GM19438 (cell line): ENCODE measurements around the gene EYS.
"Not testable (repeated sequence)": the region's sequence is repeated elsewhere in the genome, so short reads cannot be mapped to it uniquely, and the experiment has no call there.

Experiments used
- ATAC-seq: cut with Tn5 transposase; IDR thresholded peaks from one replicate; pipeline ENCODE4 v1.9.1; 2021; ENCODE audit warnings: low read depth; ENCODE audit not compliant: unreplicated experiment

EYS gene

GRCh38 chr6:63739094-63739687 is 1967.8 kb downstream of the EYS start:
- ATAC-seq = no peak

- not testable (repeated sequence) for ATAC-seq
Measured at GRCh38 chr6:63738190-63738589, 1968.8 kb downstream of the EYS start.

DNA sequence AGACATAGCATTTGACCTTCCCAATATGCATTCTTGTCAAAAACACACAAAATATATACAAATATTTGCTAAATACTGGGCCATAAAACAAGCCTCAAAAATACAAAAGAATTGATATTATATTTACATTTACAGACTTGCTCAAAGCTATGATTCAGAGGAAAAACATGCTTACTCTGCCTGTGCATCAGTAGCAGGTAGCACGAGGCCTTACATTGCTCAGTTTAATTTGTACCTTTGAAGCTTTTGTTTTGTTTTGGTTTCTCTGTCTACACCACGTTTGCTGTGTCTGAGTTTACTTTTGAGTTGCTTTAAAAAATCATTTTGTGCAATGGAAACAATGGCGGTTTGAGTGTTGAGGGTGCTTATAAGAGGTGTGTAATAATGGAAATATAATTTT is 1972.1 kb downstream of the EYS start:
- ATAC-seq = no peak

- no peak for ATAC-seq
Measured at GRCh38 chr6:63732336-63732735, 1974.7 kb downstream of the EYS start.

GRCh38 chr6:63731930-63732329 is 1975.1 kb downstream of the EYS start:
- no peak for ATAC-seq

DNA sequence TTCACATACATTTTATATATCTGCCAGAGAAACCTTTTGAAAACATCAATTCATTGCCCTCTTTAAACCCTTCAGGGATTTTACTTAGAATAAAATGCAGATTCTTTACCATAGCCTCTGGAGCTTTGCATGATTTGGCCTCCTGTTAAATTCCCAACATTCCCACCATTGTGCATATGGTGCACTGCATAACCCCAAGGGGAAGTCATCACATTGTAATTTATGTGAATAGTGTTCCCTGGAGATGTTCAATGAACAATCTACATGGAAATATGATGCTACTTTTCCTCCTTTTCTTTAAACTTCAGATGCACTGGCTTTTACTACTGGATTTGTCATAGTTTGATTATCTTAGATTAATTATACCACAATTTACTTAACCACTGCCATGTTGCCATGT is 1976.7 kb downstream of the EYS start:
- ATAC-seq = no peak

GRCh38 chr6:63724721-63725120 is 1982.3 kb downstream of the EYS start:
- no peak for ATAC-seq

DNA sequence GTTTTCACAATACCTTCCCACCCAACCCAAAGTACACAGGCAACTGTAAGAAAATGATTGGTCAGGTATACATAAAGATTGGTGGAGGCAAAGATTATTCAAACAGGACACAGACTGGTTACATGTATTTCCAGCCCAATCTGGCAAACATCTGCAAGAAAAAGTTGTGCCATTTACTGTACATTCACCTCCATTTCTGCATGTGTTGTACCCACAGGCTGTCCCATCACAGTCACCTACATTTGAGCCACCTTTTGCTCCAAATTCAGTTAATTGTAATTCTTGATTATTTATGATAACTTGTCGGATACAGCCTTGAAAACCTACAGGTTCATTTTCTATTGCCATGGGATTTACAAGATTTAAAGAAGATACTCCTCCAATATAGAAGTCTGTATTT is 1985.8 kb downstream of the EYS start:
- no peak for ATAC-seq

DNA sequence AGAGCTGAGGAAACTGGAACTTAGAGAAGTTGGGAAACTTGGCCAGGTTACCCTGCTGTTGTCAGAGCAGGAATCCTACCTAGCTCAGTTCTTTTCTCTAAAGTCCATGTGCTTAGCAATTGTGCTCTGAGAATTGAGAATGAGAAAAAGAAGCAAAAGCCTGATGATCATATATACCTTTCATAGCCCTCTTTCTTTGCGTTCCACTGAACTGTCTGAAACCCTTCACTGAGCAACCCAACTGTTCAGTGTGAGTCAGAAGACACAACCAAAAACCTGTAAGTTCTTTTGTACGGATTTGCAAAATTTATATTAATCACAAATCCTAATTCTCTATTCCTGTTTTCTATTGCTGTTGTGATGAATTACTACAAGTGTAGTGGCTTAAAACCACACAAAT is 1990.9 kb downstream of the EYS start:
- no peak for ATAC-seq

- ATAC-seq = no peak
Measured at GRCh38 chr6:63714091-63714490, 1992.9 kb downstream of the EYS start.

- ATAC-seq = no peak
Measured at GRCh38 chr6:63713332-63713731, 1993.7 kb downstream of the EYS start.

DNA sequence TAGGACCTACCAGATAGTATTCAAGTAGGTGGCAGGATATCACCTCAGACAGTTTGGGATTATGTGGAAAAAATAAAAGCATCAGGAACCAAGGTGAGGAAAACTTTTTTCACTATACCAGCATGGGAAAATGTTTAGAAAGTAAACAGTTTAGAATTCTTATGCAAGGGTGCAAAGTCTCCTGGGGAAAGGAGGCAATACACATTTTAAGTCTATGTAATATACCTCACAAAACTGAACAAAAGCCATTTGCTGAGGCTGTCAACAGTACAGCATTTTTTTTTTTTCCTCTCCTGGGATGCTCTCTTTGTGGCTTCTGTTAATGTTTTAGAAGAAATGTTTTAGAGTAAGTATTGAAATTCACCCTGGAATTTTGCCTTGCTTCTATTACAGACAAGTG is 1997.9 kb downstream of the EYS start:
- ATAC-seq = no peak

DNA sequence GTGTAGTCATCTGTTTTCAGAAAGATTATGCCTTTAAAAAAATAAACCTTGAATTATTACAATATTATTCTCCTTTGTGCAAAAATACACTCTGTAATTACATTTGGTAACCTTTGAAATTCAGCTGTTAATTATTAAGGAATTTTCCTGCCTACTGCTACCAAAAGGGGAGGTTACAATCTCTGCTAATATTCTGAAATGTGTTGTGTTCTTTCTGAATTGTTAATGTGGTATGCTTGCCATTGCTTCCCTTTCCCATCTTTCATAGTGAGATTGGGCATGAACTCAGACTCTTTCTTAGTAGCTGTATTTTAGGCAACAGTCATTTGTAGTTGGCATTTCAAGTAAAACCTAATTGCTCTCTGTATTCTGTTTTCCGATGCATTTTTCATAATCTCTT is 1998.4 kb downstream of the EYS start:
- no peak for ATAC-seq

GRCh38 chr6:63706630-63707029 is 2000.4 kb downstream of the EYS start:
- no peak for ATAC-seq

DNA sequence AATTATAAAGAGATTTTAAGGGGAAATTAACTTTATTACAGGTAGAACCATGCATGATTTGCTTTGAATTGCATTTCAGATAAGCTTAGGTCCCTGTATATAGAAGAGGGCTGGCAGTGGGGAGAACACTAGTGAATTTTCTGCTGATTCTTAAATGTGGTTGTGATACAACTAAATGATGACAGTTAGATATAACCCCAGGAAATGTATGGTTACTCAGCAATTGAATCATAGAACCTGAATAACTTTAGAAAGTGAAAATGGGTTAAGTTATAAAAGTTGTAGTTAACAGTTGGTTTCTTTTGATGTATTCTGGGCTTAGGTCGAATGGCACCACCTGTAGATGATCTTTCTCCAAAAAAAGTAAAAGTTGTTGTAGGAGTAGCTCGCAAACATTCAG is 2001.3 kb downstream of the EYS start:
- no peak for ATAC-seq

- ATAC-seq = no peak
Measured at GRCh38 chr6:63690221-63690620, 2016.8 kb downstream of the EYS start.

DNA sequence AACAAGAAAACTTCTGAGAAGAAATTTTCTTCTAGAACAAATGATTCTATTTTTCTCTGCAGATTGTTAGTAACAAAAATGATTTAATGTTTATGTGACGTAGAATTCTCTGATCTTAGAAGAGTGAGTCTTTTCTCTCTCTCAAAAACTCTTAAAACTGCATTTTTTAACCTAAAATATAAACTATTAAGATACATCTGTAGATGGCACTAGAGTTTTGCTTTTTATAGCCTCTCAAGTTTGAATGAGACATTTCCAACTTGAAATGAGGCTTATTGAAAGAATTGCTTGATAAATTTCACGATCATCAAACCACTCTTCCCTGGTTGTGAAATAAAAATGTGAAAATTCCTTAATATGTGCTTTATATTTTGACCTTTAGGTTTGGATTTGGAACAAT is 2017.6 kb downstream of the EYS start:
- no peak for ATAC-seq

GRCh38 chr6:63685446-63686379 is 2021.3 kb downstream of the EYS start:
- peak; percentile 82 for ATAC-seq

DNA sequence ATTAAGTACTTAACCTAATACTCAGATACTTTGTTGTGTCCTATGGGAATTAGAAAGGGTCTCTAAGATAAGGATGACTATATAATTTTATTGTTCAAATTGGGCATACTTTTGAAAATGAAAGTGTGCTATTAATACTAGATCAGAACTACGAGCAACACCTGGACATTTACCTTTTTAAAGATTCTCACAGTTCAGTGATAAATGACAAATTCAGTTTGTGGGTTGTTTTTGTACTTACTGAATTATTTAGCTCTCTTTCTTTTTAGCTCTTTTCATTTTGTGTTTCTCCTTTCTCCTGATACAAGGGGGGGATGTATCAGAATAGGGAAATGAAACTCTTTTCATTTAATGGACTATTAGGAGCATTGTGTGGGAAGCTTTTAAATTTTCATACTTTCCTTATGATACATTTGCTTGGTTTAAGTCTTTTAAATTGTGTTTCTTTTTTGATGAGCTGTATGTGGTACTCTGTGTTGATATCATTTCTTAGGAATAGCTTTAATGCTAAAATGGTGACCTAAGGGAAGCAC is 2023.9 kb downstream of the EYS start:
- no peak for ATAC-seq

- ATAC-seq = no peak
Measured at GRCh38 chr6:63677282-63677681, 2029.7 kb downstream of the EYS start.

DNA sequence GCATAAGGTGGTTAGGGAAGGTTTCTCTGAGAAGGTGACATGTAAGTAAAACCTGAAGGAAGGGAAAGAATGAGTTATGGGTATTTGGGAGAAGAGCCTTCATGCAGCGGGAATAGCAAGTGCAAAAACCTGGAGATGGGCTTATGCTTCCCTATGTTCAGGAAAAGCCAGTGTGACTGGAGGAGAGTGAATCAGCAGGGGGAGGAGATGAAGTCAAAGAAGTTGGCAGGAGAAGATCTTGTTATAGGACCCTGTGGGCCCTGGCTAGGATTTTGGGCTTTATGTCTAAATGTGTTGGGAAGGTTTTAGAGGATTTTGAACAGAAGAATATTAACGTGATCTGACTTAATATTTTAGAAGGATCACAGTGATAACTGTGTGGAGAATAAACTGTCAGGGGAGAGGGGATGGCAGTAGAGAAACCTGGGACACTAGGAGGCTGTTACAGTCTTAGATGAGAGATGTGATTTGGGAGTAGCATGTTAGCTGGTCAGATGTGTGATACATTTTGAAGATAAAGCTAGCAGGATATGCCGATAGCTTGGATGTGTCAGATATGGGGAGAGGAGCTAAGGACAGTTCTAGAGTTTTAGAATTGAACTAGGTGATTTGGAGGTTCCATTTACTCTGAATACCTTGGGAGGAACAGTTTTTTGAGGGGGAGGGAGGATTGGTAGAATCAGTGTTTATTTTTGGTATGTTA is 2030.5 kb downstream of the EYS start:
- ATAC-seq = no peak
